NCI-H748 treated with DMSO at 0.1 percent for 48 hours (cell line): ENCODE data around the gene ANTXRL.
"Not testable (repeated sequence)": the region's sequence is repeated elsewhere in the genome, so short reads cannot be mapped to it uniquely, and the experiment has no call there.

ENCODE experiments used
- DNase-seq: peaks from one replicate; lab custom pipeline; 2025; lab: John Stamatoyannopoulos, UW

ANTXRL gene

GRCh38 chr10:46254467-46254866 lies 32.3 kb upstream of the ANTXRL start:
- DNase-seq, result no peak

GRCh38 chr10:46255210-46255609 lies 31.6 kb upstream of the ANTXRL start:
- not testable (repeated sequence) for DNase-seq

GRCh38 chr10:46255801-46256747 lies 30.7 kb upstream of the ANTXRL start:
- DNase-seq, result no peak

- no peak for DNase-seq
Measured at GRCh38 chr10:46257099-46257498, 29.7 kb upstream of the ANTXRL start.

GRCh38 chr10:46262906-46263560 lies 23.8 kb upstream of the ANTXRL start:
- not testable (repeated sequence) for DNase-seq

GRCh38 chr10:46263831-46264268 lies 22.9 kb upstream of the ANTXRL start:
- DNase-seq, result no peak

GRCh38 chr10:46264336-46264735 lies 22.5 kb upstream of the ANTXRL start:
- no peak for DNase-seq

GRCh38 chr10:46264737-46265368 lies 21.9 kb upstream of the ANTXRL start:
- DNase-seq, result no peak

GRCh38 chr10:46265566-46266305 lies 21.1 kb upstream of the ANTXRL start:
- not testable (repeated sequence) for DNase-seq

GRCh38 chr10:46266306-46266985 lies 20.4 kb upstream of the ANTXRL start:
- DNase-seq, result no peak

- no peak for DNase-seq
Measured at GRCh38 chr10:46267132-46267985, 19.4 kb upstream of the ANTXRL start.

- DNase-seq, result no peak
Measured at GRCh38 chr10:46268076-46268881, 18.5 kb upstream of the ANTXRL start.

- not testable (repeated sequence) for DNase-seq
Measured at GRCh38 chr10:46269554-46270053, 17.2 kb upstream of the ANTXRL start.

GRCh38 chr10:46270086-46270811 lies 16.5 kb upstream of the ANTXRL start:
- no peak for DNase-seq

- not testable (repeated sequence) for DNase-seq
Measured at GRCh38 chr10:46270963-46271530, 15.8 kb upstream of the ANTXRL start.

GRCh38 chr10:46271795-46272499 lies 14.8 kb upstream of the ANTXRL start:
- DNase-seq, result not testable (repeated sequence)

- DNase-seq, result no peak
Measured at GRCh38 chr10:46272863-46273415, 13.9 kb upstream of the ANTXRL start.
